Islet precursor cell (in vitro differentiated cells): ENCODE results near the gene PHTF2.

Experiments
- DNase-seq: peaks from one replicate; pipeline ENCODE4 v3.0.0-alpha.2; 2018

PHTF2 gene

DNA sequence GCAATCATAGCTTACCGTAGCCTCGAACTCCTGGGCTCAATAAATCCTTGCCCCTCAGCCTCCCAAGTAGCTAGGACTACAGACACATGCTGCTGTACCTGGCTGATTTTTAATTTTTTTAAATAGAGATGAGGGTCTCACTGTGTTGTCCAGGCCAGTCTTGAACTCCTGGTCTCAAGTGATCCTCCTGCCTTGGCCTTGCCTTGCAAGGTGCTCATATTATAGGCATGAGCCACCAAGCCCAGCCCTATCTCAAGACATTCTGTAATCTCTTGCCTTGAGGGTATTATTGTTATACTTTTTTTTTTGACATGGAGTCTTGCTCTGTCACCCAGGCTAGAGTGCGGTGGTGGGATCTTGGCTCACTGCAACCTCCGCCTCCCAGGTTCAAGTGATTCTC lies 86.6 kb downstream of the PHTF2 start:
- DNase-seq = no peak

DNA sequence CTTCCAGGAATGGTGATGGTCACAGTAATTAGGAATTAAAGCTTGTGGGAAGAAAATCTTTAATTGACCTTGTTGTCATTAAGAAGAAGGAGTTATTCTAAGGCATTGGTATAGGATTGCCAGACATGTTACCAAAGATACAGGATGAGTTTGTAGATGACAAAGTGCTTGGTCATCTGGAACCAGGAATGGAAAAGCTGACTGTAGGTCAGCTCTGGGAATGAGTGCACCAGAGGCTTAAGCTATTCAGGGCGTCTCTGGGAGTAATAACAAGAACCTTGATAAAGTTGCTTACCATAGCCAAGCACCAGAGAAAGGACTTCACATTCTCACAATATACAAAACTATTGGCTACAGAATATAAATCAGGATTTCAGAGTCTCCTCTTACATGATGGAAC lies 89.0 kb downstream of the PHTF2 start:
- DNase-seq = no peak

DNA sequence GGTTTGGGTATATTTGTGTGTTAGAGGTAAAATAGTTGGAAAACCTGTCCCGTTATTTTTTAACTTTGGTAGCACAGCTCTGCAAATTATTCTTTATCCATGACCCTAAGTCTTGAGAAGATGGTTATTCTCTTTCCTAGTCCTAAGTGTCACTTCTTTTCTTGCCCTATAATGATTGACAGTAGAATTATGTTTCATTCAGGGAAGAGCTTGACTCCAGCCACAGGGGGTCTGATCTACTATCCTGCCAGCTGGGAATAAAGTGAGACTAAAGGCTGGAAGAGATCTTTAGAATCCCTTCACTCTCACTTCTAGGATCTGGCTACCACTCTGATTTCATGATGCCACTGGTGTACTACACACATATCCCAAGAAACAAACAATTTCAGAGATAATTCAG lies 90.4 kb downstream of the PHTF2 start:
- DNase-seq = no peak

DNA sequence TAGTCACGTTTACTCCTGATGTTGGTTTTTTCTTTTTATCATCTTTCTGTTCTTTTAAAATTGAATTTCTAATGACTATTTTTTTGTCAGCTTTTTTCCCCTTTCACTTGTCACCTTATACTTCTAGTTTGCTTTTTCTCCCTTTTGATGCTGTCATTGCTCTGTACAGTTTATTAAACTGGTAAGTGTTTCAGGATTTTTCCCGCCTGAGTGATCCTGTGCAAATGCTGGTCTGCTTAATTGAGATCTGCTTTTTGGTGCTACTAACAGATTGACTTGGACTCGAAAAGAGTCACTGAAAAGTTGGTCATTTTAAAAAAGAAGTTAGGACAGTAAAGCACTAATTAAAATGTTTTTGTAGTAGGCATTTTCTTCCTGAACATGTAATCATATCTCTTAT lies 95.2 kb downstream of the PHTF2 start:
- DNase-seq = no peak

DNA sequence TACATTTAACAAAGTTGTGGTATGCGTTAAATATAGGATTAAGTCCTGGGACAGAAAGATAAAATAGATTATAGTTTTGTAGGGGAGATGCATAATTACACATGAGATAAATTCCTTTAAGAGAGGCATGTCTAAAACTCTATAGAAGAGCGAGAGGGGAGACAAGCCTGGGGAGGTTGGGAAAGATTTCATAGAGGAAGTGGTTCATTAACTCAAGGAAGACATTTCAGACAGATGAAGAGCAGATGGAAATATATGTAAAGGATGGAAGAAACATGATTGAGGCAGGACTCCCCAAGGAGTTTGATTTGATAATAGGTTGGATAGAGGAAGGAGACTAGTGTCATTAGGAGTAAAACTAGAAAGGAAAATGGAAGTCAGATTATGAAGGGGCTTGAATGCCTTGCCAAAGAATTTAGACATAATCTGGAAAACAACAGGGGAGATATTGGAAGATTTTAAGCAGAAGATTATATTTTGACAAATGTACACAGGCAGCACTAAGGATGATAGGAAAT lies 96.1 kb downstream of the PHTF2 start:
- no peak for DNase-seq

DNA sequence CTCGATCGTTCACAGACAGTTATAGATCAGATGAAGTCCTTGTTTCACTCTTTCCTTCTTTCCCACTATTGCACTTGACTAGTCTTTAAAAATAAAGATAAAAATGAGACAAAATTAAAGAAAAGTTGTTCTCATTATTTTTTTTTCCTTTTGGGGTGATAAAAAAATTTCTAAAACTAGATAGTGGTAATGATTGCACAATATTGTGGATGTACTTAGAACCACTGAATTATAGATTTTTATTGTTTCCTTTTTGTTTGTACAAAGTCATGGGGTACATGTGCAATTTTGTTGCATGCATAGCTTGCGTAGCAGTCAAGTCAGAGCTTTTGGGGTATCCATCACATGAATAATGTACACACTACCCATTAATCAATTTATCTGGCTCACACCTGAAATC lies 97.3 kb downstream of the PHTF2 start:
- DNase-seq = no peak

DNA sequence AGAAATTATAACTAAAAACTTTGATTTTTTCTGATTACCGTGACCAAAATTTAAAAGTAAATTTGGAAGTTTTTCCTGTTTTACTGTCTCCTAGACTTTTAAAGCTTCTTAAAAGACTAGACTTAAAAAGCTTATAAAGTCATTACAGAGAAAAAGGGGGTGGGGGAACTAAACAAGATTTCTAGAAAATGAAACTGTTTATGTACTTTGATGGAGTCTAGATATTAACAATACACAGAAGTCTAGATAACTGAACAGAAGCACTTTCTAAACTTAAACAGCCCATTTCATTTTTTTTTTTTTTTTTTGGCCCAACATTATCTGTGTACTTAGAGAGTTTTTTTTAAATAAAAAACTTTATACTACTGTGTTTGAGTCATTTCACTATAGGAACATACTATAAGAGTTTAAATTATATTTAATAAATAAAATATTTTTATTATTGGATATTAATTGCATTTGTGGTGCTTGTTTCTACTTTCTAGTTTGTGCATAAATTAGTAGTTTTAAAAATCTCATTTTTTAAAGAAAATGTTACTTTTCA lies 98.5 kb downstream of the PHTF2 start:
- DNase-seq = no peak

DNA sequence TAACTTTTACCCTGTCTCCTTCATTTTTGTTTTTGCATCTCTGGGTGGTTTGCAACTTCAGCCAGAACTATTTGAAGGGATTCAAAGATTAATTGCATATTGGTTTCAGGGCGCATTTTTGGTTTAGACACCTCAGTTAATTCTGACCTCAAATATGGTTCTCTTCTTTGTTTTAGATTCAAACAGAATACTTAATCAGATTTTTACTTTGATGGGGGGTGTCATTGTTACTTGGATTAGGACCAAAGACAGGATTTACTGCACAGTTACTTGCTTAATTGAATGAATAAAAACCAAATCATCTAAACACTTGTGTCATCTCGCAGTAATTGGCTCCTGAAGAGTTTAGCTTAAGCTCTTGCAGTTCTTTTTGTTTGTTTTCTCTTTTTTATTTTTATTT lies 100.9 kb downstream of the PHTF2 start:
- no peak for DNase-seq

DNA sequence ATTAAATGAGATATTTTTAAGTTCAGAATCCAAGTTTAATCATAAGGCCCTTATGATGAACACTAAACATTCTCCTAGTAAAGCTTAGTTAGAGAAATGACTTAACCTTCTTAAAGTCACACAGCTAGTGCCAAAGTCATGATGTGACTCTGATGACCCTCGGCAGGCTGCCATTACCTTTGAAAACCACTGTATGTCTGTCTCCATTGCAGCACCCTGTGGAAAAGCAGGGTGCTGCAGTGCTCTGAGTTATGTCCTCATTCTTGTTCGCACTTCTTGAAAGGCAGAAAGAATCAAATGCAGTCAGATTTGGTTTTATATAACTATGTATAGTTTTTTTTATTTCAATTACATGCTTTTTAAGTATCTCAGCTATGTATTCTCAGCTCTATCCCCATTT lies 105.0 kb downstream of the PHTF2 start:
- DNase-seq = no peak

DNA sequence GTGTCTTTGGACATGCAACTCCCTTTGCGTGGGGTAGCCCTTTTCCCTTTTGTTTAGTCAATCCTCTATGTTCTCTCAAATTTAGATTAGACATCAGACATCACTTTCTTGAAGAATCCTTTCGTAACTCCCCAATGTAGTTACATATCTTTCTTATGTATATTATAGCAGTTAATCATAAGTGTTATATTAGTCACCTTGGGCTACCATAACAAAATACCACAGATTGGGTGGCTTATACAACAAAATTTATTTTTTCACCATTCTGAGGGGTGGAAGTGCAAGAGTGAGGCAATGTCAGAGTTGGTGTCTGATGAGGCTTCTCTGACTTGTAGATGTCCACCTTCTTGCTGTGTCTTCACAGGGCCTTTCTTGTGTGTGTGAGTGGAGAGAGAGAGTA lies 105.7 kb downstream of the PHTF2 start:
- DNase-seq = no peak

DNA sequence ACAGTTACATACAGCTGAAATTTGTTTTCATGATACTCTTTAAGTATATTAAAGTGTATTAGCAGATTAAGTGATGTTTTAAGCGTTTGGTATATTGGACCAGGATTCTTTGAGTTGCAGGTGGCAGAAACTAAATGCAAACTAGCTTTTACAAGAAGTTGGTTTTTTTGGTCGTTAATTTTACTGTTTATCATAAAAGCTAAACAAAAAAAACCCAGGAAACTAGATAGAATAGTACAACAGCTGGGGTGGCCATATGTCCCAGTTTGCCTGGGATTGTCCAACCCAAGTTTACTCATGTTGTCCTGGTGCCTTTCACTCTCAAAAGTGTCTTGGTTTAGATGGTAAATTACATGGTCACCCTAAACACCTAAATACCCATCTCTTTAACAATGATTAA lies 108.7 kb downstream of the PHTF2 start:
- no peak for DNase-seq

DNA sequence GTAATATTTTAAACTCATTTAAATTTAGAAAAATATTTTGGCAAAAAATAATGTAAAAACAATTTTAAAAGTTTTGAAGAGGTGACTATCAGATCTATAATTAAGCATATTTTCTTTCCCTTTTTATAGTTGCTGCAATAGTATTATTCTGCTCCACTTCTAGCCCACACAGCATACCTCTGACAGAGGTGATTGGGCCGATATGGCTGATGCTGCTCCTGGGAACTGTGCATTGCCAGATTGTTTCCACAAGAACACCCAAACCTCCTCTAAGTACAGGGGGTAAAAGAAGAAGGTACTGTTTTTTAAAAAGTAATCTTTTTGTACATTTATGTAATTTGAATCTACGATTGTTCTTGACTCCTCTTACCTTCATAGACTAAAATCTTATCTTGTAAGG lies 110.1 kb downstream of the PHTF2 start:
- no peak for DNase-seq

DNA sequence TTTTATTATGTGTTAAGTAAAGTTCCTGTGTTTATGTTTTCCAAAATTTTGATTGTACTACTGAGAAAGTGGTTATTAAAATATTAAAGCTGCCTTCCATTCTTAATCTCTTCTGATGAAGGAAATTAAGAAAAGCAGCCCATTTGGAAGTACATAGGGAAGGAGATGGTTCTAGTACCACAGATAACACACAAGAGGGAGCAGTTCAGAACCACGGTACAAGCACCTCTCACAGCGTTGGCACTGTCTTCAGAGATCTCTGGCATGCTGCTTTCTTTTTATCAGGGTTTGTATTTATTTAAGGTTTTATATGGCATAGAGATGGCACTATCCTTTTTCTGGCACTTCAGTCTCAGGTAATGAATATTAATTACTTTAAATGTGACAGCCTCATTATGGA lies 111.6 kb downstream of the PHTF2 start:
- no peak for DNase-seq

DNA sequence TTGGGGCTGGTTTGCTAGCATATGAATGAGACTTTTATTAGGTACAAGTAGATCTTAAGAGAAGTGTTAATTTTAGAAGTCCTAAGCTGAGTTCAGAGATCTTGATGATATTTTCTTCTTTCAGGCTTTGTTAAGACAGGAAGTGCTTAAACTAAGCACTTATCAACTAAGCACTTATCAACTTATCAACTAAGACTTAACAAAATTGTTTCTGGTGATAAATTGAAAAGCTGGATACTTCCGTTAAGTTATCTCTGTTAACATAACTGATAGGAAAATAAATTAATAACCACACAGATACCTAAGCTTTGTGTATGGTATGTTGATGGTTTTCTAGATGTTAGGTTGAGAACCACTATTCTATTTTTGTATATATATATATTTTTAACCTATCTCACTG lies 113.7 kb downstream of the PHTF2 start:
- DNase-seq = no peak

DNA sequence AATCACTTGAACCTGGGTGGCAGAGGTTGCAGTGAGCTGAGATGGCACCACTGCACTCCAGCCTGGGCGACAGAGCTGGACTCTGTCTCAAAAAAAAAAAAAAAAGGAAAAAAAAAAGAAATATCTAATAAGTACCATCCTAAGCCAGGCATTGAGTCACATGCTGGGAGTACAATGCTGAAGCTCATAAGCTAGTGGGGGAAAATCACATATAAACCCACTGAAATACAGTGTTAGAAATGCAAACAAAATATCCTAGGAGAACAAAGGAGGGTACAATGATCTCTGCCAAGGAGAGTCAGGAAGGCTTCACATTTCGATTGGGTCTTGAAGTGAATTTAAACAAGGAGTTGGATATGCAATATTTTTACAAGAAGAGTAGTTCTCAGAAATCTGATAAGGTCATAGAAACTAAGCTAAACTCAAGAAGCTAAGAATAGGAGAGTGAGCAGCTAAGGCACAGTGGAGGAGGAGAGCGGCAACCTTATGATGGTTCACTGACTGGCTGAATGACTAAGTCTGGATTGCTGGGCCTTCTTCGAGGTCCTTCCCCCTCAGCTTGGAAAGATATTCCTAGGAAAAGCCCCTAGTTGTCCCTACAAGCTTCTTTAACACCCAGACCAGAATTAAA lies 115.5 kb downstream of the PHTF2 start:
- DNase-seq = no peak

DNA sequence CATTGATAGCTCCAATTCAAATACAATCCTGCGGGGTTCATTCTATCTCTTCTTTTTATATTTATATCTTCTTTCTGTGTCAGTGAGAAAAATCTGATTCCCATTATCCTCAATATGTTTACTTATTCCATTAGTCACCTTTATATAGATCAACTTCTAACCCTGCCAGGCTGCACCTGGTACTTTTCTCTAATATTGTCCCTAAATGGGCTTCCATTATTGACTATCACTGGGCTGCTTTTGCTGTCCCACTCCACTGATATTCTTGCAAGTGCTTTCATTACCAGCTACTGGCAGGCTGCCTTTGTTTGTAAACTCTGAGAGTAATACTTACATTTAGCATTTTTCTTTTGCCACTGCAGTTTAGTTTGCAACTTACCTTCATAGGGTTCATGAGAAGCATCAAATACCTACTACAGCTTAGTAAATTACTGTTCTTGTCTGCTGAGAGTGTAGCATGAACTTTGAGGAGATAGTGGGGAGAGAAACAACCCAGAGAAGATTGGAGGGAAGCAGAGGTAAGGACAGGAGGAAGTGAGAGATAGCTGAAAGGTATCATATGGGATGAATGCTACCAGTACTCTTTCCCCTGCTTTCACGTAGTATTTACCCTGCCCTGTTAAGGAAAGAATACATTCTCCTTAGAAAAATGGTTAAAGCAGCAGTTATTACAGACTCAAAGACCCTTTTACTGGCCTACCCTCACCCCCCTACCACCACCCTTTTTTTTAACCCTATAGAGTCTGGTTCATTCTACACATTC lies 119.1 kb downstream of the PHTF2 start:
- no peak for DNase-seq

DNA sequence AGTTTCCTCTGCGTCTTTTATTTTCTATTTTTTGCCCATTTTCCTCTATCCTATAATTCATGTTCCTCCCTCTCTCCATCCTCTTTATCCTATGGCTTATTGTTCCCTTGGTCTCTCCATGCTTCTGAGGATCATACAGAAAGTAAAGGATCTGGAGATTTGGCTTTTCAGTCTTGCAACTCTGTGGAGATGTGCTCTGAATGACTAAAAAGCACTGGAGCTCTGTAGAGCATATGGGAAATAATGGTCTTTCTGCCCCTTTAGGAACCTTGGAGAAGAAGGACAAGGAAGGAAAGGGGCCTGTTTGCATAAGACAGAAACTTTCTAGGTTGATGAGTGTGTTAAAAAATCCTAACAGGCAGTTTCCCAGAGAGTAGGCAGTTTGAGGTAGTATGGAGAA lies 120.1 kb downstream of the PHTF2 start:
- no peak for DNase-seq

DNA sequence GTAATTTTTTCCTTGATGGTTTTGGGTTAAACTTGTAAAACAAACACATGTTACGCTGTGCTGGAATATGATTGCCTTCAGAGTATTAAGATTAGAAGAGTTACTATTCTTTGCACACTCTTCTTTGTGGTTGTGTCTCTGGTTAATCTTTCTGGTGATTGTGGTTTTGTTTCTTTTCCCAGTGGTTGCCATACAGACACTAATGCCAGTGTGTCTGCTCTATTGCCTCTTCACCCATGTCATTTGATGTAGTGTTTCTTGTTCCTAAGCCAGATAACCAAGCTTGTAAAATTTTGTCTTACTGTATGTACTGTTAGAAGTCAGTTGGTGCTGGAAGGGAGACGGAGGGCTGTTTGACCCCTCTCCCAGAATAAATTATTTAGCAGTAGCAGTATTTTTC lies 124.8 kb downstream of the PHTF2 start:
- DNase-seq = no peak

DNA sequence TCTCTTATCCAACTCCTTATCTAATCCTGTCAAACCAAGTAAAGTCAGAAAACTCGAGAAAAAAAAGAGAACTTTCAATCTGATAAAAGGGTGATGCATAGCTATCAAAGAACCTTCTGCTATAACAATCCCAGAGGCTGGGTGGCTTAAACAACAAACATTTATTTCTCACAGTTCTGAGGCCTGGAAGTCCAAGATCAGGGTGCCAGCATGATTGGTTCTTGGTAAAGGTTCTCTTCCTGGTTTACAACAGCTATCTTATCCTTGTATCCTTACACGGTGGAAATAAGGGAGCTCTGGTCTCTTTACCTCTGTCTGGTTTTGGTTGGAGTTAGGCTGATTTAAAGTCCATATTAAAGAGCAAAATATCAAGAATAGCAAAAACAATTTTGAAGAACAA lies 131.9 kb downstream of the PHTF2 start:
- no peak for DNase-seq

DNA sequence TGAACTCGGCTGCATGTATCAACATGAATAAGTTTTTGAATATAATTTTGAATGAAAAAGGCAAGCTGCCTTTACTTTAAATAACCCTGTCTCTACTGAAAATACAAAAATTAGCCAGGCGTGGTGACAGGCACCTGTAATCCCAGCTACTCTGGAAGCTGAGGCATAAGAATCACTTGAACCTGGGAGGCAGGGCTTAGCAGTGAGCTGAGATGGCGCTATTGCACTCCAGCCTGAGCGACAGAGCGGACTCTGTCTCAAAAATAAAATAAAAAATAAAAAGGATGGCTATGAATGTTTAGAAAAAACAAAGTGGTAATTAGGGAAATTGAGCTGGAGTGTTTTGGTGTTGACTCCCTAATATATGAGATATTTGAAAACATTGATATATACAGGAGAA lies 133.3 kb downstream of the PHTF2 start:
- DNase-seq = no peak

DNA sequence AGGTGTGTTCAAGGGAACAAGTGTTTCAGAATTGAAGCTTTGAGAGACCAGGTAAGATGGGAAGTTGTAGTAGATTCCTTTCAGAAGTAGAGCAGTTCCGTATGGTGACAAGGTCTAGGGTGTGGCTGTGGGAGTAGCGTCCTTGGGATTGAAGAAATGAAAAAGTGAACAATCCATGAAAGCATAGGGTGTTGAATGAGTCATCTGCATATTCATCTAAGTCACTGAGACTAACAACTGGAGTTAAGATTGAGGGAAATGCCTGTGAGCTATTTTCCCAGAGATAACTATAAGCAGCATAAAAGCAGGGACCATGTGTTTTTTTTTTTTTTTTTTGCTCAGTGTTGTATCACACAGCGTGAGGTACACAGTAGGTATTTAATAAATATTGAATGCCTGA lies 134.8 kb downstream of the PHTF2 start:
- DNase-seq = no peak

DNA sequence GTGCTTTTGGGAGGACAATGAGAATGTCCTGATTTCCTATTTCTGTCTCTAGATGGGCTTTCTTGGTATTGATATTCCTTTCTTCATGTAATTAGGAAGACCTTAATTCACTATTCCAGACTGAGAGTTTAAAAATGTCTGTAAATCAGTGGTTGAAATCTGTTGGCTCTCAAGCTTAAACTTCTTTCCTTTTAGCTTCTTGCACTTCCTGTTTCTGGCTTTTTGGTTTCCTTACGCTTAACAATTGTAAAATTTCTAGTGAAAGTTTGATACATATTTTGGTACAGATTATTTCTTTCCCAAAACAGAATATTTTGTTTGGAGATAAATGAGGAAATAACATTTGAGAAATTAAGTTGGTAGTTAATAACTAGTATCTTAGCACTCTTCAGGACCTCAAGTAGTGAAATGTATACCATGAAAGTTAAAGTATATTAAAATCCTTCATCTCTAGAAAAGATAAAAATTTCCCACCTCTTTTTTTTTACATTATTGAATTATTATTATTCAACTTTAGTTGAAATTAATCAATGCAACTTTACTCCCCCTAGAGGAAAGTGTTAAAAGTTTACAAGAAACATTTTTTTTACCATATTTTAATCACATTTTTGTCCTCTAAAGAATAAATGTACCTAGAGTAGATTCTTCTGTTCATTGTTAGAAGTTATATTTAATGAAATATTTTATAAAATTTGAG lies 137.2 kb downstream of the PHTF2 start:
- DNase-seq = no peak

DNA sequence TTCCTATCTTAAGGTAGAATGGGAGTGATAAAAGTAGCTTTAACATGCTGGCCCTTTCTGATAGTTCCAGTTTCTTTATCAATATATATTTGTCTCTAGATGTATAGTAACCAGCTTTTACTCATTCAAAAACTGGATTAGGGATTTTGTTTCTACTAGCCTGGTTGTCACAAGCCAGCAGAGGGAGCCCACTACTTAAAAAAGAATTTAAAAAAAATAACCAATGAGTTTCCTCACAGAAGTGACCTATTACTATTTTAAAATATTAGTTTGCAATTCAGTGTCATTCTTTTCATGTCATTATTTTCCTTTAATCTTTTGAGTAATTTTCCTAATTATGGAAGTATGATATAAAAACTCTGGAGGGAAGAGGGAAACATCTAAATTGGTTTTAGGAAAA lies 142.1 kb downstream of the PHTF2 start:
- DNase-seq = no peak

DNA sequence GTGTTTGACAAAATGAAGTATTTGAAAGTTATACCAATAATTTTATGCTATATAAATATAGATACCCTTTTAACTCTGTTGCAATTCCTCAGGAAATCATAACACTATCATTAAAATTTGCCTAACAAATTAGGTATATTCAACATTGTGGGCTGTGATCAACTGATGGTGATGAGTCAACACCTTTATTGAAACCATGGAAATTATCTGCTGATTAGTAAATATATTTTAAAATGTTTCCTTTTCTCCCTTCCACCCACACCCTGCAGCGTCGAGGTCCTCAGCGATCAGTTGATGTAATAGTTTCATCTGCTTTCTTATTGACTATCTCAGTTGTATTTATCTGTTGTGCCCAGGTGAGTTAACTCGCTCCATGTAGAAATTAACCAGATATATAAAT lies 143.9 kb downstream of the PHTF2 start:
- no peak for DNase-seq
